OCI-LY1 (cell line): Measurements from ENCODE around the gene FOXK1.

Source experiments
- CTCF ChIP-seq: fragments of 200-600 bp; sonication (generic), shearing (Covaris generic); IDR thresholded peaks from 2 replicates; pipeline ENCODE4 v1.5.1; 2017; ENCODE audit warnings: mild to moderate bottlenecking, antibody characterized with exemption, low read length, moderate library complexity, mixed read lengths
- EZH2 ChIP-seq: fragments of 200-600 bp; sonication (generic), shearing (Covaris generic); IDR thresholded peaks from 2 replicates; pipeline ENCODE4 v1.8.0; 2017; ENCODE audit warnings: borderline replicate concordance, mixed run types, mild to moderate bottlenecking, antibody characterized with exemption, low read length, moderate library complexity, mixed read lengths

DNA sequence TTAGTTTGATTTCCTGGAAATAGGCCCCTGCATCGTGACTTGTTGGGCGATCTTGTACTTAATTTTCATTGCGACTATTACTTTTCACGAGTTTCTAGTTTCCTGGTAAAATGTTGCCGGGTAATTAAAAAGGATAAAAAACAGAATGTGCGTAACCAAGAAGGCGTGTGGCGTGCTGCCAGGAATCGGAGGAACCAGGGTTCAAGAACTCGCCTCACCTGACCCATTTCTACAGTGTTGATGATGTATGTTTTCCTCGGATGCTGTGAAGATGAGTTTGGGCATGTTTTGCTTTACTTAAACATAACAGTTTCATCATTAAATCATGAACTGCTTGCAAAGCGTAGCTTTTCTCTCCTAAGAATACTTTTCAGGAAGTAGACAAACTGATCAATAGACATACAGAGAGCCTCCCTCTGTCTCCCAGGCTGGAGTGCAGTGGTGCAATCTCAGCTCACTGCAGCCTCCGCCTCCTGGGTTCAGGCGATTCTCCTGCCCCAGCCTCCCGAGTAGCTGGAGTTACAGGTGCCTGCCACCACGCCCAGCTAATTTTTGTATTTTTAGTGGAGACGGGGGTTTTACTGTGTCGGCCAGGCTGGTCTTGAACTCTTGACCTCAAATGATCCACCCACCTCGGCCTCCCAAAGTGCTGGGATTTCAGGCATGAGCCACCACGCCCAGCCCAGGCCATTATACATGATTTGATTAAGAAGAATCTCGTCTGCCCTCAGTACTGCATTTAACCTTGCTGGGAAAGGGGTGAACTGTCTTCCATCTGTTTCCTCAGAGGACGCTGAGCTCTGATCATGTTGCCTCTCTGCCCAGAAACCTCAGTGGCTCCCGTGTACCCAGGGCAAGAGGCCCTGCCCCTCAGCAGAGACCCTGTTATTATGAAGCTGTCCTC lies 9.1 kb downstream of the FOXK1 start:
- TF ChIP-seq CTCF (no peak), EZH2 (no peak)
